Liver (tissue), 9 donors: ENCODE data around the gene MOV10. TPM values are rescaled to one million over a fixed set of nuclear protein-coding genes. Genes with fewer than 3 reads are reported as not detected.

ENCODE experiments used
- DNase-seq: peaks from one replicate; pipeline ENCODE4 v3.0.0-alpha.2; 2017; ENCODE audit warnings: low spot score
- H3K27ac ChIP-seq, 2 donors: one replicate each; pipeline ENCODE4 v1.7.0; 2013; ENCODE audit warnings: inconsistent platforms in 2 of 2, low read length in 2 of 2, control low read depth in 1 of 2, low read depth in 1 of 2, mild to moderate bottlenecking in 1 of 2
- H3K27me3 ChIP-seq, 4 donors: one replicate each; pipeline versions ENCODE4 v1.6.1 to v1.7.0; 2013; ENCODE audit warnings: low read length in 3 of 4, inconsistent platforms in 1 of 4, mild to moderate bottlenecking in 1 of 4, moderate library complexity in 1 of 4; ENCODE audit not compliant: control insufficient read depth in 4 of 4, insufficient read depth in 4 of 4
- H3K36me3 ChIP-seq, 4 donors: one replicate each; pipeline versions ENCODE4 v1.6.1 to v1.7.0; 2013; ENCODE audit warnings: low read length in 3 of 4, mild to moderate bottlenecking in 3 of 4, low read depth in 1 of 4, moderate library complexity in 1 of 4; ENCODE audit not compliant: control insufficient read depth in 4 of 4, insufficient read depth in 3 of 4
- H3K4me1 ChIP-seq, 4 donors: one replicate each; pipeline versions ENCODE4 v1.6.1 to v1.7.0; 2013; ENCODE audit warnings: low read length in 3 of 4, mild to moderate bottlenecking in 3 of 4, moderate library complexity in 1 of 4; ENCODE audit not compliant: control insufficient read depth in 4 of 4, insufficient read depth in 4 of 4
- H3K4me3 ChIP-seq, 3 donors: one replicate each; pipeline versions ENCODE4 v1.6.1 to v1.7.0; 2013; ENCODE audit warnings: low read length in 3 of 3, control low read depth in 1 of 3, low read depth in 1 of 3, mild to moderate bottlenecking in 1 of 3
- H3K9ac ChIP-seq, 2 donors: one replicate each; pipeline ENCODE4 v1.7.0; 2013; ENCODE audit warnings: low read length in 2 of 2, mild to moderate bottlenecking in 2 of 2, moderate library complexity in 2 of 2, control low read depth in 1 of 2, low read depth in 1 of 2
- H3K9me3 ChIP-seq, 4 donors: one replicate each; pipeline versions ENCODE4 v1.6.1 to v1.7.0; 2013; ENCODE audit warnings: low read length in 3 of 4; ENCODE audit not compliant: control insufficient read depth in 4 of 4
- ATF3 ChIP-seq: IDR thresholded peaks from 2 replicates; pipeline ENCODE4 v1.6.1; 2016; ENCODE audit warnings: antibody characterized with exemption
- CTCF ChIP-seq: fragments of 150-350 bp; IDR thresholded peaks from 2 replicates; pipeline ENCODE4 v1.5.1; 2017; ENCODE audit warnings: improper control_type of control experiment, low read depth, low read length; ENCODE audit not compliant: missing input control
- EGR1 ChIP-seq, 2 donors: IDR thresholded peaks; 2 replicates each; pipeline ENCODE4 v1.6.1; 2016 to 2018; ENCODE audit warnings: antibody characterized with exemption in 2 of 2, low read depth in 2 of 2
- FOXA1 ChIP-seq: IDR thresholded peaks from 2 replicates; pipeline ENCODE4 v1.6.1; 2016; ENCODE audit warnings: antibody characterized with exemption
- FOXA2 ChIP-seq: IDR thresholded peaks from 2 replicates; pipeline ENCODE4 v1.6.1; 2016; ENCODE audit warnings: antibody characterized with exemption
- GABPA ChIP-seq, 2 donors: IDR thresholded peaks in 1 of 2; conservative IDR thresholded peaks in 1 of 2; 2 replicates each; pipeline ENCODE4 v1.6.1; 2016; ENCODE audit warnings: antibody characterized with exemption in 2 of 2, mild to moderate bottlenecking in 1 of 2, moderate library complexity in 1 of 2
- JUND ChIP-seq, 2 donors: IDR thresholded peaks; 2 replicates each; pipeline ENCODE4 v1.6.1; 2016; ENCODE audit warnings: antibody characterized with exemption in 2 of 2
- RAD21 ChIP-seq, 2 donors: IDR thresholded peaks; 2 replicates each; pipeline ENCODE4 v1.6.1; 2016; ENCODE audit warnings: antibody characterized with exemption in 2 of 2, mild to moderate bottlenecking in 2 of 2
- REST ChIP-seq: IDR thresholded peaks from 2 replicates; pipeline ENCODE4 v1.6.1; 2016; ENCODE audit warnings: antibody characterized with exemption, mild to moderate bottlenecking
- TAF1 ChIP-seq: conservative IDR thresholded peaks from 2 replicates; pipeline ENCODE4 v1.6.1; 2016; ENCODE audit warnings: antibody characterized with exemption, mild to moderate bottlenecking
- WGBS: extraction: QIAGEN DNeasy Blood & Tissue Kit; methylation state at CpG from one replicate; pipeline ENCODE4 v1.1.7; 2013; 5-methylcytosine and 5-hydroxymethylcytosine counted together
- polyA plus RNA-seq, 2 donors: library from polyadenylated mRNA; stranded (reverse) in 1 of 2; unstranded in 1 of 2; fragments of 200-250 nt in 1 of 2; fragments of >200 nt in 1 of 2; fragmentation: Nextera tagmentation in 1 of 2; extraction: Ambion mirVana in 1 of 2; gene quantifications; one replicate each; pipeline versions ENCODE4 v1.2.1 to v1.2.3, GENCODE V29; 2013 to 2015
- total RNA-seq, 2 donors: library from RNA; depleted of rRNA; stranded (reverse); fragments of >200 nt; gene quantifications; one replicate each; pipeline ENCODE4 v1.2.3, GENCODE V29; 2014
- TF ChIP-seq, protein P1 (sequence below): IDR thresholded peaks from 2 replicates; pipeline ENCODE4 v1.6.1; 2016; ENCODE audit warnings: antibody characterized with exemption
- TF ChIP-seq, protein P2 (sequence below): IDR thresholded peaks from 2 replicates; pipeline ENCODE4 v1.6.1; 2016; ENCODE audit warnings: antibody characterized with exemption
- donor health status: healthy.
- donor health status: healthy.
- donor health status: healthy.
- donor health status: healthy.
- donor health status: healthy.

MOV10 gene
- total and polyA plus RNA-seq, 4 donors: 32.0 to 36.8 (median 33.7) TPM

GRCh38 chr1:112702420-112703261 is 28.2 kb downstream of the MOV10 start:
- Histone ChIP-seq H3K9ac (no peak overlapping the region), H3K36me3 (peaks cover 0 to 2% (median 0%) of the 10 kb centered on the region in 4 donors), H3K4me1 (peaks cover 27 to 66% (median 54%) of the 10 kb centered on the region in 4 donors), H3K4me3 (no peak overlapping the region), H3K27ac (peak overlapping the region in 1 of 2 donors; percentile 33), H3K27me3 (no peaks in the 10 kb centered on the region), H3K9me3 (no peaks in the 10 kb centered on the region)
- WGBS: 87% methylated on average over 12 of the region's 12 CpGs
- no peak for DNase-seq
- no peak for TF ChIP-seq CTCF
- no peak for TF ChIP-seq REST
- TF ChIP-seq, protein P1, sequence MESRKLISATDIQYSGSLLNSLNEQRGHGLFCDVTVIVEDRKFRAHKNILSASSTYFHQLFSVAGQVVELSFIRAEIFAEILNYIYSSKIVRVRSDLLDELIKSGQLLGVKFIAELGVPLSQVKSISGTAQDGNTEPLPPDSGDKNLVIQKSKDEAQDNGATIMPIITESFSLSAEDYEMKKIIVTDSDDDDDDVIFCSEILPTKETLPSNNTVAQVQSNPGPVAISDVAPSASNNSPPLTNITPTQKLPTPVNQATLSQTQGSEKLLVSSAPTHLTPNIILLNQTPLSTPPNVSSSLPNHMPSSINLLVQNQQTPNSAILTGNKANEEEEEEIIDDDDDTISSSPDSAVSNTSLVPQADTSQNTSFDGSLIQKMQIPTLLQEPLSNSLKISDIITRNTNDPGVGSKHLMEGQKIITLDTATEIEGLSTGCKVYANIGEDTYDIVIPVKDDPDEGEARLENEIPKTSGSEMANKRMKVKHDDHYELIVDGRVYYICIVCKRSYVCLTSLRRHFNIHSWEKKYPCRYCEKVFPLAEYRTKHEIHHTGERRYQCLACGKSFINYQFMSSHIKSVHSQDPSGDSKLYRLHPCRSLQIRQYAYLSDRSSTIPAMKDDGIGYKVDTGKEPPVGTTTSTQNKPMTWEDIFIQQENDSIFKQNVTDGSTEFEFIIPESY: no peak
- TF ChIP-seq RAD21 (IDR thresholded peaks at IDR 0.05): no peak
- TF ChIP-seq JUND (IDR thresholded peaks at IDR 0.05): no peak
- TF ChIP-seq TAF1: no peak
- TF ChIP-seq ATF3: no peak

DNA sequence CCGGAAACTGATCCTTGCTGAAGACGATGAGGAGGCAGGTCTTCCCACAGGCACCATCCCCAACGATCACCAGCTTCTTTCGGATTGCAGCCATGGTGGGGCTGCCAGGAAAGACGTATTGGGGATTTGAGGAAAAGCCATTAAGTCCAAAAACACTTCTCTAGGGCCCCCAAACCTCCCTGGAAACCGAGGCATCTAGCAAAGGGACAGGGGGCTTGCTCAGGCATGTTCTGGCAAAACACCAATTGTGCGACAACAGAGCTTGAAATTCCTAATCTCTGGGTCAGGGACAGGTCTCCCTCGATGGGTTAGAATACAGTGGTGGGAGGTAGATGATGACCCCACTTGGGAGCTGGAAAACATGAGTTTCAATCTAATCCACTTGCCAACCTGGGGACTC is 29.2 kb downstream of the MOV10 start:
- H3K9ac ChIP-seq: no peak overlapping the region
- DNase-seq: no peak
- H3K4me3 ChIP-seq: no peak overlapping the region
- H3K4me1 ChIP-seq: peaks cover 24 to 58% (median 47%) of the 10 kb centered on the region in 4 donors
- H3K27ac ChIP-seq: peak overlapping the region in 1 of 2 donors; percentile 78
- H3K27me3 ChIP-seq: no peaks in the 10 kb centered on the region
- WGBS: 83% methylated on average over 8 of the region's 8 CpGs
- peaks cover 0 to 2% (median 0%) of the 10 kb centered on the region in 4 donors for H3K36me3 ChIP-seq
- TF ChIP-seq GABPA (IDR thresholded peaks at IDR 0.05 in 1 of 2, conservative IDR thresholded peaks at IDR 0.05 in 1 of 2) (no peak), EGR1 (IDR thresholded peaks at IDR 0.05; ENCODE audit: low read depth in 2 of 2) (no peak), FOXA2 (no peak), RAD21 (IDR thresholded peaks at IDR 0.05) (no peak), FOXA1 (no peak), JUND (IDR thresholded peaks at IDR 0.05) (no peak), REST (no peak), ATF3 (no peak)
- TF ChIP-seq, protein P2, sequence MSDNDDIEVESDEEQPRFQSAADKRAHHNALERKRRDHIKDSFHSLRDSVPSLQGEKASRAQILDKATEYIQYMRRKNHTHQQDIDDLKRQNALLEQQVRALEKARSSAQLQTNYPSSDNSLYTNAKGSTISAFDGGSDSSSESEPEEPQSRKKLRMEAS: no peak
- TF ChIP-seq, protein P1: no peak
- no peaks in the 10 kb centered on the region for H3K9me3 ChIP-seq
